HL-60 (cell line): ENCODE results near the gene LRP1-AS.

Experiments used
- DNase-seq, 2 experiments: peaks; one replicate each; pipeline ENCODE4 v3.0.0-alpha.2; 2010 to 2020; ENCODE audit warnings: low read depth in 1 of 2, low spot score in 1 of 2
- H3K27ac ChIP-seq: fragments of 250-450 bp; sonication (Bioruptor Pico); replicated peaks from 2 replicates; pipeline ENCODE4 v1.5.1; 2020; ENCODE audit warnings: mild to moderate bottlenecking, moderate library complexity
- H3K27me3 ChIP-seq: fragments of 250-450 bp; sonication (Bioruptor Pico); 2 replicates; pipeline ENCODE4 v1.5.1; 2021; ENCODE audit warnings: mild to moderate bottlenecking, moderate library complexity; ENCODE audit not compliant: insufficient read depth, poor library complexity, severe bottlenecking
- H3K4me3 ChIP-seq: replicated peaks from 2 replicates; pipeline ENCODE4 v1.5.1; 2011; ENCODE audit warnings: mild to moderate bottlenecking, control low read depth, low read length; ENCODE audit not compliant: insufficient read depth
- GABPA ChIP-seq: IDR thresholded peaks from 2 replicates; pipeline ENCODE4 v1.6.1; 2012; ENCODE audit warnings: low read depth
- POLR2AphosphoS5 ChIP-seq: IDR thresholded peaks from 2 replicates; pipeline ENCODE4 v1.6.1; 2012; ENCODE audit warnings: low read depth
- SPI1 ChIP-seq: IDR thresholded peaks from 2 replicates; pipeline ENCODE4 v1.6.1; 2012; ENCODE audit warnings: low read depth, mild to moderate bottlenecking, borderline replicate concordance
- TF ChIP-seq, protein P1 (sequence below): IDR thresholded peaks from 2 replicates; pipeline ENCODE4 v1.6.1; 2012; ENCODE audit warnings: low read depth; ENCODE audit not compliant: insufficient replicate concordance
- TF ChIP-seq, protein P2 (sequence below): IDR thresholded peaks from one replicate; pipeline ENCODE4 v1.5.1; 2011; ENCODE audit warnings: low read length, control low read depth, inconsistent platforms; ENCODE audit not compliant: insufficient read depth

LRP1-AS gene

DNA sequence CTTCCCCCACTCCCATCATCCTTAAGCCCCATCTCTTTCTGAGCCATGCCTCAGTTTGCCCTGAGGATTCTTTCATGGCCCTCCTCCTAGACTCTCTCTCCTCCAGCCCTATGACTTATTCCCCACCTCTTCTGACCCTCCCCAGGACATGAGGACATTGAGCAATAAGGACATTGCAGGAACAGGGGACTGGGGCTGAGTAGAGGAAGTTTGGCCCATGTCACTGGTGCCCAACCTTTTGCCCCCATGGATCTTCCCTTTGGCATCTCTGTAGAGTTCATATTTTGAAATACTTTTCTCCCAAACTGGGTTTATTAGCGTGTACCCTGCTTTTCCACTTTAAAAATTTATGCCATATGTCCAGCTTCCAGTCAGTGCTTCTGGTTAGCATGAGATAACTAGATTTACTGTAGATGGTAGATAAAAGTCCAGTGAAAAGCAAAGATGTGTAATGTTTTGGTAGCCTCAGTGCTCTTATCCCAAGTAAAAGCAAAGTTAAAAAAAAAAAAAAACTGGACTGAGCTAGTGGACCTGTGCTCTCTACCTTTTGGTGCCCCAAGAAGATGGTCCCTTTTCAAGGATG, 6.1 kb upstream of the LRP1-AS start:
- DNase-seq = no peak
- TF ChIP-seq, protein P1, sequence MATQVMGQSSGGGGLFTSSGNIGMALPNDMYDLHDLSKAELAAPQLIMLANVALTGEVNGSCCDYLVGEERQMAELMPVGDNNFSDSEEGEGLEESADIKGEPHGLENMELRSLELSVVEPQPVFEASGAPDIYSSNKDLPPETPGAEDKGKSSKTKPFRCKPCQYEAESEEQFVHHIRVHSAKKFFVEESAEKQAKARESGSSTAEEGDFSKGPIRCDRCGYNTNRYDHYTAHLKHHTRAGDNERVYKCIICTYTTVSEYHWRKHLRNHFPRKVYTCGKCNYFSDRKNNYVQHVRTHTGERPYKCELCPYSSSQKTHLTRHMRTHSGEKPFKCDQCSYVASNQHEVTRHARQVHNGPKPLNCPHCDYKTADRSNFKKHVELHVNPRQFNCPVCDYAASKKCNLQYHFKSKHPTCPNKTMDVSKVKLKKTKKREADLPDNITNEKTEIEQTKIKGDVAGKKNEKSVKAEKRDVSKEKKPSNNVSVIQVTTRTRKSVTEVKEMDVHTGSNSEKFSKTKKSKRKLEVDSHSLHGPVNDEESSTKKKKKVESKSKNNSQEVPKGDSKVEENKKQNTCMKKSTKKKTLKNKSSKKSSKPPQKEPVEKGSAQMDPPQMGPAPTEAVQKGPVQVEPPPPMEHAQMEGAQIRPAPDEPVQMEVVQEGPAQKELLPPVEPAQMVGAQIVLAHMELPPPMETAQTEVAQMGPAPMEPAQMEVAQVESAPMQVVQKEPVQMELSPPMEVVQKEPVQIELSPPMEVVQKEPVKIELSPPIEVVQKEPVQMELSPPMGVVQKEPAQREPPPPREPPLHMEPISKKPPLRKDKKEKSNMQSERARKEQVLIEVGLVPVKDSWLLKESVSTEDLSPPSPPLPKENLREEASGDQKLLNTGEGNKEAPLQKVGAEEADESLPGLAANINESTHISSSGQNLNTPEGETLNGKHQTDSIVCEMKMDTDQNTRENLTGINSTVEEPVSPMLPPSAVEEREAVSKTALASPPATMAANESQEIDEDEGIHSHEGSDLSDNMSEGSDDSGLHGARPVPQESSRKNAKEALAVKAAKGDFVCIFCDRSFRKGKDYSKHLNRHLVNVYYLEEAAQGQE = no peak
- TF ChIP-seq GABPA (no peak), SPI1 (no peak), POLR2AphosphoS5 (no peak)
- TF ChIP-seq, protein P2, sequence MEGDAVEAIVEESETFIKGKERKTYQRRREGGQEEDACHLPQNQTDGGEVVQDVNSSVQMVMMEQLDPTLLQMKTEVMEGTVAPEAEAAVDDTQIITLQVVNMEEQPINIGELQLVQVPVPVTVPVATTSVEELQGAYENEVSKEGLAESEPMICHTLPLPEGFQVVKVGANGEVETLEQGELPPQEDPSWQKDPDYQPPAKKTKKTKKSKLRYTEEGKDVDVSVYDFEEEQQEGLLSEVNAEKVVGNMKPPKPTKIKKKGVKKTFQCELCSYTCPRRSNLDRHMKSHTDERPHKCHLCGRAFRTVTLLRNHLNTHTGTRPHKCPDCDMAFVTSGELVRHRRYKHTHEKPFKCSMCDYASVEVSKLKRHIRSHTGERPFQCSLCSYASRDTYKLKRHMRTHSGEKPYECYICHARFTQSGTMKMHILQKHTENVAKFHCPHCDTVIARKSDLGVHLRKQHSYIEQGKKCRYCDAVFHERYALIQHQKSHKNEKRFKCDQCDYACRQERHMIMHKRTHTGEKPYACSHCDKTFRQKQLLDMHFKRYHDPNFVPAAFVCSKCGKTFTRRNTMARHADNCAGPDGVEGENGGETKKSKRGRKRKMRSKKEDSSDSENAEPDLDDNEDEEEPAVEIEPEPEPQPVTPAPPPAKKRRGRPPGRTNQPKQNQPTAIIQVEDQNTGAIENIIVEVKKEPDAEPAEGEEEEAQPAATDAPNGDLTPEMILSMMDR = no peak
- Histone ChIP-seq H3K27ac (no peak overlapping the region), H3K27me3 (no peaks in the 10 kb centered on the region), H3K4me3 (no peak overlapping the region)

DNA sequence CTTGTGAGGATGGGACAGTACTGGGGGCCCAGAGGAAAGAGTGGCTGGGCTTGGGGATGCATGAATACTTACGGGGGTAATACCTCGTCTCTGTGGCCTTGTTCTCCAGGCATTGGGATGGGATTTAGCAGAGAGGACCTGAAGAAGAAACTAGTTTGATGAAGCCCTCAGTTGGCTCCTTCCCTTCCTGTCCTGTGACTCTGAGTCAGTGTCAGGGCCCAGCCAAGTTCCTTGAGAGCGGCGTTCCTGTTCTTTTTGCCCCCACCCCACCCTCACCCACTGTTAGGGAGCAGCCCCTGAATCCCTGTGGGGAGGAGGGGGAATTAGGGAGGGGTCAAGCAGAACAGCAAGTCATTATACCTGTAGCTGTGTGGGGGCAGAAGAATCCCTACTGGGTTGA, 5.2 kb upstream of the LRP1-AS start:
- no peak for TF ChIP-seq GABPA
- Histone ChIP-seq H3K27me3 (no peaks in the 10 kb centered on the region), H3K27ac (no peak overlapping the region), H3K4me3 (no peak overlapping the region)
- DNase-seq = no peak

DNA sequence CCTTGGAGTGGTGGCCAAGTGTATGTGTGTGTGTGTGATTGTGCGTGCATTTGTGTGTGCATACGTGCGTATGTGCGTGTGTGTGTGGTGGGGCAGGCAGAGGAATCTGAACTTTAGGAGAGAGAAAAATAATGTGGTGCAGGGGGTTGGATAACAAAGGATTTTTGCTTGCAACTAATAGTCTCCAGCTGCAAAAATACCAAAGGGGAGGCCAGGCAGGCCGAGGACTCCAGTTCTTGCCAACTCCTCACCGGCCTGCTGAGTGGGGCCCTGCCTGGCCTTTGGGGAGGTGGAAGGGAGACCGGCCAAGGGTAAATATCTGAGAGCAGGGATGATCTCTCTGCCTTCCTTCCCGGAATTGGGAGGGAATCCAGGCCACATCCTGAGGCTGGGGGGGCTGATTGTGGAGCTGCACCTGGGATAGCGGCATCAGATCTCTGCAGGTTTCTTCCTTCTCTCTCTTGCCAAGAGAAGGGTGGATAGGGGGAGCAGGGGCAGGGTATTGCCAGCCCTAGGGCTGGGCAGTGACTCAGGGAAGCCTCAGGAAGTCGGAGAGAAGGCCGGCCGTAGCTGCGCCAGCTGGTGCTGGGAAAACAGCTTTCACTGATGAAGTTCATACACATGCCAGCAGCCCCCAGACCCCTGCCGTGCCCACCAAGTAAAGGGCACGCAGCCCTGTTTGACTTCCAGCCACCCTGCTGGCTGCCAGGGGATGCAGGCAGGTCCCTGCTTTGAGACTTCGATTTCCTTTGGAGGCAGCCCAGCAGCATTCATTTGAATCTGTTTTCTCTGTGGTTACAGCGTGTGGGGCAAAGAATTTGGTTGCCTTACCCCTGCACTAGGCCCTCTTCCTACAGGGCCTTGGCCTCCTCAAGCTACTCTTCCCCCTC, 4.6 kb upstream of the LRP1-AS start:
- Histone ChIP-seq H3K27me3 (no peaks in the 10 kb centered on the region), H3K4me3 (no peak overlapping the region), H3K27ac (no peak overlapping the region)
- TF ChIP-seq, protein P1 = no peak
- TF ChIP-seq SPI1 = no peak
- TF ChIP-seq, protein P2 = no peak
- no peak for DNase-seq

DNA sequence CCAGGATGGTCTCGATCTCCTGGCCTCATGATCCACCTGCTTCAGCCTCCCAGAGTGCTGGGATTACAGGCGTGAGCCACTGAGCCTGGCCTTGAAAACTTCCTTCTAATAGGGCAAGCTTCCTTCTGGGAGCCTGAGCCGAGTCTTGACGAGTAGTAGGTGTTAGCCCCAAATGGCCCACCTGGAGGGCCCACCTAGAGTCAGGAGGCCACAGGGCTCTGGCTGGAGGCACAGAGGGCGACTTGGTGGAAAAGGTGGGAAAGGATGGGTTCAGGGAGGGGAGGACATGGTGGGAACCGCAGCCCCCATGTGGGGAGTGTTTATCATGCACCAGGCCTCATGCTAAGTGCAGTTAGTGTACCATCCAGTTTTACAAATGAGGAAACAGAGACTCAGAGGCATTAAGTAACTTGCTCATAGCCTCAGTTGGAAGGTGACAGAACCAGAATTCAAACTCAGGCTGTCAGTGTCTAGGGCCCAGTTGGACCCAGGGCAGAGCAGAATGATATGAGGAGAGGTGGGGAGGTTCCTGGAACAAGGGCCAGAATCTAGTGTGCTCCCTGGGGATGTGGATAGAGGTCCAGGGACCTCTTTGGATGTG, 3.1 kb upstream of the LRP1-AS start:
- TF ChIP-seq SPI1 (no peak), GABPA (no peak), POLR2AphosphoS5 (no peak)
- TF ChIP-seq, protein P2 = no peak
- TF ChIP-seq, protein P1 = no peak
- Histone ChIP-seq H3K27ac (no peak overlapping the region), H3K27me3 (no peaks in the 10 kb centered on the region), H3K4me3 (no peak overlapping the region)
- DNase-seq = no peak
